Body of pancreas (tissue), 4 donors: Measurements from ENCODE around the gene CCDC201.

ENCODE experiments used
- CTCF ChIP-seq, 7 experiments: fragments of 450-650 bp in 4 of 7; fragments of 200-600 bp in 3 of 7; sonication (generic) in 3 of 7; IDR thresholded peaks; one replicate each; pipeline ENCODE4 v1.5.1; 2016 to 2019; ENCODE audit warnings: antibody characterized with exemption in 7 of 7
- POLR2A ChIP-seq, 3 donors: fragments of 450-650 bp; IDR thresholded peaks; one replicate each; pipeline ENCODE4 v1.6.1; 2016; ENCODE audit warnings: antibody characterized with exemption in 3 of 3, mild to moderate bottlenecking in 2 of 3

DNA sequence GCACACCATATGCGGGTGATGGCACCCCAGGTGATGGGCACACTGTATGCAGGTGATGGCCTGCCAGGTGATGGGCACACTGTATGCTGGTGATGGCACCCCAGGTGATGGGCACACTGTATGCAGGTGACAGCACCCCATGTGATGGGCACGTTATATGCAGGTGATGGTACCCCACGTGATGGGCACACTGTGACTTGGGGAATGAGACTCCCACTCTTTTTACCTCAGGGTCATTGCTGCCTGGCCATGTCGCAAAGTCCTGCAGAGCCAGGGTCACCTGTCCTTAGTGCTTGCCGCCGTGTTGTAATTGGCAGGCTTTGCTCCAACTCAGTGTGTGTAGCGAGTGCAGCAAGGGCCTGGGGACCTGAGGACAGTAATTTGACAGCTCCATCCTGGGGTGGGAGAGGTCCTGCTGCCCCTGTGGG, 7.6 kb upstream of the CCDC201 start:
- TF ChIP-seq CTCF (IDR thresholded peaks at IDR 0.05) = no peak
- no peak for TF ChIP-seq POLR2A (IDR thresholded peaks at IDR 0.05)
